Keratinocyte (primary cell): ENCODE results near the gene ARHGAP8.

Experiments used
- EZH2 ChIP-seq: IDR thresholded peaks from one replicate; pipeline ENCODE4 v1.6.1; 2012; ENCODE audit warnings: inconsistent platforms, mild to moderate bottlenecking, low read length, moderate library complexity
- TF ChIP-seq, protein P1 (sequence below), 3 experiments: IDR thresholded peaks in 1 of 3; conservative IDR thresholded peaks in 1 of 3; optimal IDR thresholded peaks in 1 of 3; 2 replicates in 2 of 3; 3 replicates in 1 of 3; pipeline versions ENCODE3 to v1.5.1; 2011; ENCODE audit warnings: low read length in 3 of 3, mild to moderate bottlenecking in 3 of 3, moderate library complexity in 2 of 3, control low read depth in 1 of 3, inconsistent platforms in 1 of 3; ENCODE audit not compliant: insufficient read depth in 2 of 3; ENCODE audit errors: extremely low read depth in 1 of 3

- TF ChIP-seq, protein P1, sequence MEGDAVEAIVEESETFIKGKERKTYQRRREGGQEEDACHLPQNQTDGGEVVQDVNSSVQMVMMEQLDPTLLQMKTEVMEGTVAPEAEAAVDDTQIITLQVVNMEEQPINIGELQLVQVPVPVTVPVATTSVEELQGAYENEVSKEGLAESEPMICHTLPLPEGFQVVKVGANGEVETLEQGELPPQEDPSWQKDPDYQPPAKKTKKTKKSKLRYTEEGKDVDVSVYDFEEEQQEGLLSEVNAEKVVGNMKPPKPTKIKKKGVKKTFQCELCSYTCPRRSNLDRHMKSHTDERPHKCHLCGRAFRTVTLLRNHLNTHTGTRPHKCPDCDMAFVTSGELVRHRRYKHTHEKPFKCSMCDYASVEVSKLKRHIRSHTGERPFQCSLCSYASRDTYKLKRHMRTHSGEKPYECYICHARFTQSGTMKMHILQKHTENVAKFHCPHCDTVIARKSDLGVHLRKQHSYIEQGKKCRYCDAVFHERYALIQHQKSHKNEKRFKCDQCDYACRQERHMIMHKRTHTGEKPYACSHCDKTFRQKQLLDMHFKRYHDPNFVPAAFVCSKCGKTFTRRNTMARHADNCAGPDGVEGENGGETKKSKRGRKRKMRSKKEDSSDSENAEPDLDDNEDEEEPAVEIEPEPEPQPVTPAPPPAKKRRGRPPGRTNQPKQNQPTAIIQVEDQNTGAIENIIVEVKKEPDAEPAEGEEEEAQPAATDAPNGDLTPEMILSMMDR (optimal IDR thresholded peaks at IDR 0.05 in 1 of 3, IDR thresholded peaks at IDR 0.05 in 1 of 3, conservative IDR thresholded peaks at IDR 0.05 in 1 of 3; ENCODE audit: extremely low read depth in 1 of 3, insufficient read depth in 2 of 3, low read length in 3 of 3) = no peak
- no peak for TF ChIP-seq EZH2
Measured at GRCh38 chr22:44811141-44811540, 58.8 kb downstream of the ARHGAP8 start.
